Keratinocyte (primary cell): ENCODE measurements around the gene PYDC1.

ENCODE experiments used
- EZH2 ChIP-seq: IDR thresholded peaks from one replicate; pipeline ENCODE4 v1.6.1; 2012; ENCODE audit warnings: inconsistent platforms, mild to moderate bottlenecking, low read length, moderate library complexity
- TF ChIP-seq, protein P1 (sequence below), 3 experiments: IDR thresholded peaks in 1 of 3; conservative IDR thresholded peaks in 1 of 3; optimal IDR thresholded peaks in 1 of 3; 2 replicates in 2 of 3; 3 replicates in 1 of 3; pipeline versions ENCODE3 to v1.5.1; 2011; ENCODE audit warnings: low read length in 3 of 3, mild to moderate bottlenecking in 3 of 3, moderate library complexity in 2 of 3, control low read depth in 1 of 3, inconsistent platforms in 1 of 3; ENCODE audit not compliant: insufficient read depth in 2 of 3; ENCODE audit errors: extremely low read depth in 1 of 3

DNA sequence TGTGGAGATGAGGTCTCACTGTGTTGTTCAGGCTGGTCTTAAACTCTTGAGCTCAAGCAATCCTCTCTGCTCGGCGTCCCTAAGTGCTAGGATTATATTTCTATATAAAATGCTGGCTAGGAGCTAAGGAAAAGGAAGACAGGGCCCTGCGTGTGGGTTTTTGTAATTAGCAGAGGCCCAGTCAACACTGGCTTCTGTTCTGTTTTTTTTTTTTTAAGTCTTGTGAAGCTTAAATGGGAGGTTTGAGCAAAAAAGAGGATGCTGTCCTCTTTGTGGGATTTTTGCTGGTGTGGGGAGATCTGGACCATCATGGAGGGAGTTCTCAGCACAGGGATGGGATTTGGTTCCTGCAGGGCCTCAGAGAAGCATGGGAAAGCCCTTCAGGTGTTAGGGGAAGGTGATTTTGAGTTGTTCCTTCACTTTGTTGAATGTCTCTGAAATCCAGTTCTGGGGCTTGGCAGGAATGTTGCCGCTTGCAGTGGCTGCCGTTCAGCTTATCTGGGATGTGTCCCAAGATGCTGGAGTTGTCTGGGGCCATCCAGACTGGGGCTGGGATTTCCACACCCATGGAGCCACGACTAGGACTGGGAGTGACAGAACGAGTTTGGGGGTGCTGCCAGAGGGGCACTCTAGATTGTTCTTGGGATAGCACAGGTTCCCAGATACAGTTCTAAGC is 18.6 kb downstream of the PYDC1 start:
- TF ChIP-seq, protein P1, sequence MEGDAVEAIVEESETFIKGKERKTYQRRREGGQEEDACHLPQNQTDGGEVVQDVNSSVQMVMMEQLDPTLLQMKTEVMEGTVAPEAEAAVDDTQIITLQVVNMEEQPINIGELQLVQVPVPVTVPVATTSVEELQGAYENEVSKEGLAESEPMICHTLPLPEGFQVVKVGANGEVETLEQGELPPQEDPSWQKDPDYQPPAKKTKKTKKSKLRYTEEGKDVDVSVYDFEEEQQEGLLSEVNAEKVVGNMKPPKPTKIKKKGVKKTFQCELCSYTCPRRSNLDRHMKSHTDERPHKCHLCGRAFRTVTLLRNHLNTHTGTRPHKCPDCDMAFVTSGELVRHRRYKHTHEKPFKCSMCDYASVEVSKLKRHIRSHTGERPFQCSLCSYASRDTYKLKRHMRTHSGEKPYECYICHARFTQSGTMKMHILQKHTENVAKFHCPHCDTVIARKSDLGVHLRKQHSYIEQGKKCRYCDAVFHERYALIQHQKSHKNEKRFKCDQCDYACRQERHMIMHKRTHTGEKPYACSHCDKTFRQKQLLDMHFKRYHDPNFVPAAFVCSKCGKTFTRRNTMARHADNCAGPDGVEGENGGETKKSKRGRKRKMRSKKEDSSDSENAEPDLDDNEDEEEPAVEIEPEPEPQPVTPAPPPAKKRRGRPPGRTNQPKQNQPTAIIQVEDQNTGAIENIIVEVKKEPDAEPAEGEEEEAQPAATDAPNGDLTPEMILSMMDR (optimal IDR thresholded peaks at IDR 0.05 in 1 of 3, IDR thresholded peaks at IDR 0.05 in 1 of 3, conservative IDR thresholded peaks at IDR 0.05 in 1 of 3; ENCODE audit: extremely low read depth in 1 of 3, insufficient read depth in 2 of 3, low read length in 3 of 3), result no peak
- no peak for TF ChIP-seq EZH2
